ENCODE measurements around the gene DQX1.
A peak's percentile ranks its signal among the peaks of the same experiment; 100 is the strongest.

GRCh38 chr2:74566754-74567085, 40.7 kb upstream of the DQX1 start:
- TF ChIP-seq EZH2 (IDR thresholded peaks at IDR 0.05; ENCODE audit: insufficient read depth, poor library complexity, severe bottlenecking): no peak
- peak; percentile 81; the same call in 1 of the 2 replicates for TF ChIP-seq EZH2phosphoT487 (IDR thresholded peaks at IDR 0.05; ENCODE audit: insufficient read depth, low read depth)
